ENCODE measurements around the gene LSM14A. TPM values are rescaled to one million over a fixed set of nuclear protein-coding genes. Genes with fewer than 3 reads are reported as not detected.
"Not testable (repeated sequence)": the region's sequence is repeated elsewhere in the genome, so short reads cannot be mapped to it uniquely, and the experiment has no call there.

Gene LSM14A
- total and polyA plus RNA-seq, 4 donors: 60.8 to 106 (median 93.2) TPM

- Histone ChIP-seq H3K4me3 (ENCODE audit: low read depth, low read length) (no peak overlapping the region), H3K9me3 (ENCODE audit: control insufficient read depth, insufficient read depth, low read length) (no peaks in the 10 kb centered on the region), H3K27me3 (ENCODE audit: control insufficient read depth, insufficient read depth, low read length) (no peaks in the 10 kb centered on the region), H3K36me3 (ENCODE audit: control insufficient read depth, insufficient read depth, low read length) (peaks cover 34% of the 10 kb centered on the region), H3K27ac (ENCODE audit: low read depth, low read length) (no peak overlapping the region), H3K4me1 (ENCODE audit: control insufficient read depth, insufficient read depth, low read length) (no peaks in the 10 kb centered on the region)
- no peak for DNase-seq (ENCODE audit: low read depth in 4 of 6, low spot score in 6 of 6)
- whole genome bisulfite sequencing (ENCODE audit: insufficient coverage): 100% methylated on average over 3 of the region's 6 CpGs
Measured at GRCh38 chr19:34201133-34201532, 28.8 kb downstream of the LSM14A start.

DNA sequence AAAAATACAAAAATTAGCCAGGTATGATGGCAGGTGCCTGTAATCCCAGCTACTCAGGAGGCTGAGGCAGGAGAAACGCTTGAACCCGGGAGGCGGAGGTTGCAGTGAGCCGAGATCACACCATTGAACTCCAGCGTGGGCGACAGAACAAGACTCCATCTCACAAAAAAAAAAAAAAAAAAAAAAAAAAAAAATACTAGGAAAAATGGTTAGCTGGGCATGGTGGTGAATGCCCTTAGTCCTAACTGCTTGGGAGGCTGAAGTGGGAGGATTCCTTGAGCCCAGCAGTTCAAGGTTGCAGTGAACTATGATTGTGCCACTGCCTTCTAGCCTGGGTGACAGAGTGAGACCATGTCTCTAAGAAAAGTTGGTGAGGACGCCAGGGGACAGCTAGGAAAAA lies 33.0 kb downstream of the LSM14A start:
- not testable (repeated sequence) for H3K4me3 ChIP-seq (ENCODE audit: low read depth, low read length); DNase-seq (ENCODE audit: low read depth in 4 of 6, low spot score in 6 of 6); H3K4me1 ChIP-seq (ENCODE audit: control insufficient read depth, insufficient read depth, low read length); H3K27me3 ChIP-seq (ENCODE audit: control insufficient read depth, insufficient read depth, low read length); H3K27ac ChIP-seq (ENCODE audit: low read depth, low read length); H3K9me3 ChIP-seq (ENCODE audit: control insufficient read depth, insufficient read depth, low read length)
- 80% methylated on average over 1 of the region's 7 CpGs for WGBS (ENCODE audit: insufficient coverage)
- H3K36me3 ChIP-seq (ENCODE audit: control insufficient read depth, insufficient read depth, low read length): peaks cover 24% of the 10 kb centered on the region

DNA sequence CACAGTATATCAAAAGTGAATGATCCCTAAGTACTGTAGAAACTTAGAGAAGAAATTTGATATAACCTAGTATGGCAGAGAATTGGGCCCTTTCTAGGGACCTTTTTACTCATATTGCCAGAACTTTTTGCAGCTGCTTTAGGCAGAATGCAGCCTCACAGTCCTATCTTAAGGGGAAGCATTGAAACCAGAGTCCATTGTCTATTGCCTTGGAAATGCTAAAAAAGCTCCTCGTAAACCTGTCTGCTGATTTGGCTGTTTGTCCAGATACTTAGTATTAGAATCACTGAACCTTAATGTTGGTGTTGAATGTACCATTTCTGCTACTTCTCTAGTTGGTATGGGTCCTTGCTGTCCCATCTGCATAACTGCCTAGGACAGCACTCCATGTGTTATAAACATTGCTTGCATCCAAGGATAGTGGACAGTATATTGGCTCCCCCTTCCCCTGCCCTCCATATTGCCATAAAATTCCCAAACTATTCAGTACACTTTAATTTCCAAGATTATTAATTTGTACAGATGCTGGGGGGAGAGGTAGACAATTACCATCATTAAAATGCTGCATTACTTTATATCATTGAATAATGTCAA lies 36.1 kb downstream of the LSM14A start:
- H3K27me3 ChIP-seq (ENCODE audit: control insufficient read depth, insufficient read depth, low read length): no peaks in the 10 kb centered on the region
- H3K4me3 ChIP-seq (ENCODE audit: low read depth, low read length): no peak overlapping the region
- no peaks in the 10 kb centered on the region for H3K4me1 ChIP-seq (ENCODE audit: control insufficient read depth, insufficient read depth, low read length)
- no peak overlapping the region for H3K27ac ChIP-seq (ENCODE audit: low read depth, low read length)
- 50% methylated on average over 1 of the region's 1 CpG for WGBS (ENCODE audit: insufficient coverage)
- DNase-seq (ENCODE audit: low read depth in 4 of 6, low spot score in 6 of 6): no peak
- peaks cover 24% of the 10 kb centered on the region for H3K36me3 ChIP-seq (ENCODE audit: control insufficient read depth, insufficient read depth, low read length)
- H3K9me3 ChIP-seq (ENCODE audit: control insufficient read depth, insufficient read depth, low read length): no peaks in the 10 kb centered on the region

GRCh38 chr19:34209726-34210125 lies 37.4 kb downstream of the LSM14A start:
- Histone ChIP-seq H3K4me3 (ENCODE audit: low read depth, low read length) (no peak overlapping the region), H3K27me3 (ENCODE audit: control insufficient read depth, insufficient read depth, low read length) (no peaks in the 10 kb centered on the region), H3K36me3 (ENCODE audit: control insufficient read depth, insufficient read depth, low read length) (peaks cover 28% of the 10 kb centered on the region), H3K4me1 (ENCODE audit: control insufficient read depth, insufficient read depth, low read length) (no peaks in the 10 kb centered on the region), H3K27ac (ENCODE audit: low read depth, low read length) (no peak overlapping the region), H3K9me3 (ENCODE audit: control insufficient read depth, insufficient read depth, low read length) (no peaks in the 10 kb centered on the region)
- WGBS (ENCODE audit: insufficient coverage): 100% methylated on average over 2 of the region's 4 CpGs
- no peak for DNase-seq (ENCODE audit: low read depth in 4 of 6, low spot score in 6 of 6)

- Histone ChIP-seq H3K36me3 (ENCODE audit: control insufficient read depth, insufficient read depth, low read length) (peaks cover 33% of the 10 kb centered on the region), H3K4me3 (ENCODE audit: low read depth, low read length) (no peak overlapping the region), H3K27ac (ENCODE audit: low read depth, low read length) (no peak overlapping the region), H3K9me3 (ENCODE audit: control insufficient read depth, insufficient read depth, low read length) (no peaks in the 10 kb centered on the region), H3K4me1 (ENCODE audit: control insufficient read depth, insufficient read depth, low read length) (no peaks in the 10 kb centered on the region), H3K27me3 (ENCODE audit: control insufficient read depth, insufficient read depth, low read length) (no peaks in the 10 kb centered on the region)
- no peak for DNase-seq (ENCODE audit: low read depth in 4 of 6, low spot score in 6 of 6)
- WGBS (ENCODE audit: insufficient coverage): no CpG with 5 or more reads among the region's 2 CpGs
Measured at GRCh38 chr19:34213283-34213682, 41.0 kb downstream of the LSM14A start.

DNA sequence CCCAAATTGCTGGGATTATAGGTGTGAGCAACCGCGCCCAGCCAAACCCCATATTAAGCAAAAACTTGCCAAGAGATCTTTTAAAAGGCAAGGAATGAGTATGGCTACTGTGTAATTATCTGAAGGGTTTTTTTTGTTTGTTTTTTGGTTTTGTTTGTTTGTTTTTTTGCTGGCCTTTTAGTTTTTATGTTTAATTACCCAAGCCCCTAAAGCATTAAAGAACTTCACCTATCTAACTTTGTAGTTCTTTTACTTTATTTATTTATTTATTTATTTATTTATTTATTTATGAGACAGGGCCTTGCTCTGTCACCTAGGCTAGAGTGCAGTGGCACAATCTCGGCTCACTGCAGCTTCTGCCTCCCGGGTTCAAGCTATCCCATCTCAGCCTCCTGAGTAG lies 41.7 kb downstream of the LSM14A start:
- Histone ChIP-seq H3K4me1 (ENCODE audit: control insufficient read depth, insufficient read depth, low read length) (no peaks in the 10 kb centered on the region), H3K4me3 (ENCODE audit: low read depth, low read length) (no peak overlapping the region), H3K36me3 (ENCODE audit: control insufficient read depth, insufficient read depth, low read length) (peaks cover 33% of the 10 kb centered on the region), H3K9me3 (ENCODE audit: control insufficient read depth, insufficient read depth, low read length) (no peaks in the 10 kb centered on the region), H3K27me3 (ENCODE audit: control insufficient read depth, insufficient read depth, low read length) (no peaks in the 10 kb centered on the region), H3K27ac (ENCODE audit: low read depth, low read length) (no peak overlapping the region)
- DNase-seq (ENCODE audit: low read depth in 4 of 6, low spot score in 6 of 6): no peak
- WGBS (ENCODE audit: insufficient coverage): 100% methylated on average over 2 of the region's 4 CpGs

DNA sequence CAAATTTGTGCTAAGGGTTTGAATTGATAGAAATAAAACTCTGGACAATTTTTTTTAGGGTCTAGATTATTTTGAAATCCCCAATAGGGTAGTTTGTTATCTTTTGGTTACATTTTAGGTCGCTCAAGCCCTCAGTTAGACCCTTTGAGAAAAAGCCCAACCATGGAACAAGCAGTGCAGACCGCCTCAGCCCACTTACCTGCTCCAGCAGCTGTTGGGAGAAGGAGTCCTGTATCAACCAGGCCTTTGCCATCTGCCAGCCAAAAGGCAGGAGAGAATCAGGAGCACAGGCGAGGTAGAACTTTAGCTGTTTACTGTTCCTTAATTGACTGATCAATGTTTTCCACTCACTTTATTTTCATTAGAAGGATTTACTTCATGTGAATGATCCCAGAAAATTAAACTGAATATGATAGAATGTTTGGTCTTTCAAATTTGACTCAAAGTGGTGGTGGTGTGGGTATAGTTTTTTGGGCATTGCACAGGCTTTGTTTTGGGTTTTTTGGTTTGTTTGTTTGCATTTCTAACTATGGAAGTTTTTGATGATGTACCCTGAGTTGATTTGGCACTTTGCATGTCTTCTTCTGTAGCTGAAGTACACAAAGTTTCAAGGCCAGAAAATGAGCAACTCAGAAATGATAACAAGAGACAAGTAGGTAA lies 42.8 kb downstream of the LSM14A start:
- DNase-seq (ENCODE audit: low read depth in 4 of 6, low spot score in 6 of 6): no peak
- Histone ChIP-seq H3K36me3 (ENCODE audit: control insufficient read depth, insufficient read depth, low read length) (peaks cover 32% of the 10 kb centered on the region), H3K9me3 (ENCODE audit: control insufficient read depth, insufficient read depth, low read length) (no peaks in the 10 kb centered on the region), H3K4me3 (ENCODE audit: low read depth, low read length) (no peak overlapping the region), H3K27ac (ENCODE audit: low read depth, low read length) (no peak overlapping the region), H3K4me1 (ENCODE audit: control insufficient read depth, insufficient read depth, low read length) (no peaks in the 10 kb centered on the region), H3K27me3 (ENCODE audit: control insufficient read depth, insufficient read depth, low read length) (no peaks in the 10 kb centered on the region)
- WGBS (ENCODE audit: insufficient coverage): 100% methylated on average over 1 of the region's 3 CpGs

GRCh38 chr19:34215666-34216038 lies 43.3 kb downstream of the LSM14A start:
- Histone ChIP-seq H3K4me1 (ENCODE audit: control insufficient read depth, insufficient read depth, low read length) (no peaks in the 10 kb centered on the region), H3K36me3 (ENCODE audit: control insufficient read depth, insufficient read depth, low read length) (peaks cover 26% of the 10 kb centered on the region), H3K27me3 (ENCODE audit: control insufficient read depth, insufficient read depth, low read length) (no peaks in the 10 kb centered on the region), H3K4me3 (ENCODE audit: low read depth, low read length) (no peak overlapping the region), H3K27ac (ENCODE audit: low read depth, low read length) (no peak overlapping the region), H3K9me3 (ENCODE audit: control insufficient read depth, insufficient read depth, low read length) (no peaks in the 10 kb centered on the region)
- no CpG with 5 or more reads among the region's 3 CpGs for WGBS (ENCODE audit: insufficient coverage)
- no peak for DNase-seq (ENCODE audit: low read depth in 4 of 6, low spot score in 6 of 6)

- H3K27me3 ChIP-seq (ENCODE audit: control insufficient read depth, insufficient read depth, low read length); H3K9me3 ChIP-seq (ENCODE audit: control insufficient read depth, insufficient read depth, low read length); DNase-seq (ENCODE audit: low read depth in 4 of 6, low spot score in 6 of 6); H3K4me3 ChIP-seq (ENCODE audit: low read depth, low read length); H3K27ac ChIP-seq (ENCODE audit: low read depth, low read length); H3K4me1 ChIP-seq (ENCODE audit: control insufficient read depth, insufficient read depth, low read length): not testable (repeated sequence)
- WGBS (ENCODE audit: insufficient coverage): 97% methylated on average over 11 of the region's 14 CpGs
- peaks cover 26% of the 10 kb centered on the region for H3K36me3 ChIP-seq (ENCODE audit: control insufficient read depth, insufficient read depth, low read length)
Measured at GRCh38 chr19:34216745-34217219, 44.5 kb downstream of the LSM14A start.

All from spinal cord (tissue), 10 donors.